Activated naive CD4-positive, alpha-beta T cell treated with anti-CD3 and anti-CD28 coated beads, Interleukin-2, amount 50 U/mL, for 72 hours (primary cell): ENCODE measurements around the gene LRRTM4. TPM values are rescaled to one million over a fixed set of nuclear protein-coding genes. Genes with fewer than 3 reads are reported as not detected.
"Not testable (repeated sequence)": the region's sequence is repeated elsewhere in the genome, so short reads cannot be mapped to it uniquely, and the experiment has no call there.

Source experiments
- ATAC-seq, 2 donors: fragments of 150-1000 bp; cut with Tn5 transposase; 2 replicates each; pipeline ENCODE4 v1.10.0; 2021; ENCODE audit warnings: mild to moderate bottlenecking in 2 of 2, moderate library complexity in 2 of 2
- DNase-seq, 2 donors: peaks; one replicate each; pipeline ENCODE4 v3.0.0; 2021 to 2022; ENCODE audit warnings: low spot score in 2 of 2
- H3K27ac Mint-ChIP-seq, 2 donors: one replicate each; pipeline ENCODE4 v1.8.0; 2022; ENCODE audit warnings: mild to moderate bottlenecking in 2 of 2, mixed read lengths in 2 of 2
- H3K36me3 Mint-ChIP-seq, 2 donors: one replicate each; pipeline ENCODE4 v1.8.0; 2022; ENCODE audit warnings: mixed read lengths in 2 of 2
- H3K9me3 Mint-ChIP-seq, 2 donors: one replicate each; pipeline ENCODE4 v1.8.0; 2022; ENCODE audit warnings: mixed read lengths in 2 of 2
- total RNA-seq, 2 donors: library from RNA; stranded (reverse); gene quantifications; one replicate each; pipeline ENCODE4 v1.2.3, GENCODE V29; 2022

Gene LRRTM4
- total RNA-seq, 2 donors from 2014 or later = not detected

GRCh38 chr2:77095525-77095924 is 426.7 kb downstream of the LRRTM4 start:
- DNase-seq, H3K27ac Mint-ChIP-seq, H3K36me3 Mint-ChIP-seq, ATAC-seq: not testable (repeated sequence)
- H3K9me3 Mint-ChIP-seq = peaks cover 14 to 16% of the 10 kb centered on the region in 2 donors

- ATAC-seq (no peak), DNase-seq (no peak)
- Mint-ChIP-seq H3K36me3 (peaks cover 0 to 7% of the 10 kb centered on the region in 2 donors), H3K9me3 (peaks cover 18% of the 10 kb centered on the region in 2 donors), H3K27ac (no peak overlapping the region)
Measured at GRCh38 chr2:77095096-77095495, 427.1 kb downstream of the LRRTM4 start.

GRCh38 chr2:77088424-77088823 is 433.8 kb downstream of the LRRTM4 start:
- peaks cover 10 to 15% of the 10 kb centered on the region in 2 donors for H3K36me3 Mint-ChIP-seq
- peaks cover 29 to 30% of the 10 kb centered on the region in 2 donors for H3K9me3 Mint-ChIP-seq
- ATAC-seq, DNase-seq, H3K27ac Mint-ChIP-seq: not testable (repeated sequence)

GRCh38 chr2:77087987-77088414 is 434.2 kb downstream of the LRRTM4 start:
- peaks cover 26% of the 10 kb centered on the region in 2 donors for H3K9me3 Mint-ChIP-seq
- ATAC-seq (no peak), DNase-seq (no peak)
- no peak overlapping the region for H3K27ac Mint-ChIP-seq
- H3K36me3 Mint-ChIP-seq = peaks cover 10 to 15% of the 10 kb centered on the region in 2 donors

- DNase-seq = no peak
- H3K27ac Mint-ChIP-seq = no peak overlapping the region
- H3K36me3 Mint-ChIP-seq = peaks cover 10 to 15% of the 10 kb centered on the region in 2 donors
- ATAC-seq = no peak
- H3K9me3 Mint-ChIP-seq = peaks cover 20% of the 10 kb centered on the region in 2 donors
Measured at GRCh38 chr2:77086478-77086877, 435.7 kb downstream of the LRRTM4 start.

GRCh38 chr2:77086051-77086450 is 436.1 kb downstream of the LRRTM4 start:
- ATAC-seq = no peak
- Mint-ChIP-seq H3K36me3 (peaks cover 10 to 15% of the 10 kb centered on the region in 2 donors), H3K27ac (no peak overlapping the region)

GRCh38 chr2:77085561-77085960 is 436.6 kb downstream of the LRRTM4 start:
- no peak overlapping the region for H3K27ac Mint-ChIP-seq
- H3K36me3 Mint-ChIP-seq = peaks cover 10 to 13% of the 10 kb centered on the region in 2 donors
- no peak for DNase-seq
- ATAC-seq = no peak
- H3K9me3 Mint-ChIP-seq = peaks cover 24 to 26% of the 10 kb centered on the region in 2 donors

More at GRCh38 chr2:77086051-77086450, 436.1 kb downstream of the LRRTM4 start:
- H3K9me3 Mint-ChIP-seq = peaks cover 20 to 21% of the 10 kb centered on the region in 2 donors
- no peak for DNase-seq

- H3K36me3 Mint-ChIP-seq = no peaks in the 10 kb centered on the region
- no peak for DNase-seq
- ATAC-seq = no peak
- no peak overlapping the region for H3K27ac Mint-ChIP-seq
- H3K9me3 Mint-ChIP-seq = peaks cover 13 to 15% of the 10 kb centered on the region in 2 donors
Measured at GRCh38 chr2:77081597-77081996, 440.6 kb downstream of the LRRTM4 start.

- no peak for DNase-seq
- no peak overlapping the region for H3K27ac Mint-ChIP-seq
- no peak for ATAC-seq
- no peaks in the 10 kb centered on the region for H3K36me3 Mint-ChIP-seq
- peaks cover 9 to 24% of the 10 kb centered on the region in 2 donors for H3K9me3 Mint-ChIP-seq
Measured at GRCh38 chr2:77064324-77064723, 457.9 kb downstream of the LRRTM4 start.

- H3K36me3 Mint-ChIP-seq = no peaks in the 10 kb centered on the region
- ATAC-seq = no peak
- no peak for DNase-seq
- no peaks in the 10 kb centered on the region for H3K9me3 Mint-ChIP-seq
- H3K27ac Mint-ChIP-seq = no peak overlapping the region
Measured at GRCh38 chr2:77054938-77055337, 467.2 kb downstream of the LRRTM4 start.

- Mint-ChIP-seq H3K9me3 (peaks cover 24 to 29% of the 10 kb centered on the region in 2 donors), H3K27ac (no peak overlapping the region), H3K36me3 (no peaks in the 10 kb centered on the region)
- ATAC-seq (no peak), DNase-seq (no peak)
Measured at GRCh38 chr2:77046339-77046738, 475.8 kb downstream of the LRRTM4 start.

GRCh38 chr2:77045456-77045855 is 476.7 kb downstream of the LRRTM4 start:
- H3K27ac Mint-ChIP-seq, DNase-seq, ATAC-seq, H3K36me3 Mint-ChIP-seq: not testable (repeated sequence)
- H3K9me3 Mint-ChIP-seq = peaks cover 28 to 34% of the 10 kb centered on the region in 2 donors

- H3K27ac Mint-ChIP-seq = no peak overlapping the region
- no peaks in the 10 kb centered on the region for H3K36me3 Mint-ChIP-seq
- ATAC-seq (no peak), DNase-seq (no peak)
- peaks cover 10 to 15% of the 10 kb centered on the region in 2 donors for H3K9me3 Mint-ChIP-seq
Measured at GRCh38 chr2:77034445-77034844, 487.7 kb downstream of the LRRTM4 start.

- not testable (repeated sequence) for DNase-seq, ATAC-seq, H3K27ac Mint-ChIP-seq, H3K36me3 Mint-ChIP-seq
- H3K9me3 Mint-ChIP-seq = peaks cover 22 to 27% of the 10 kb centered on the region in 2 donors
Measured at GRCh38 chr2:77029237-77029636, 492.9 kb downstream of the LRRTM4 start.

- DNase-seq (no peak), ATAC-seq (no peak)
- Mint-ChIP-seq H3K9me3 (peaks cover 27 to 34% of the 10 kb centered on the region in 2 donors), H3K36me3 (peaks cover 0 to 7% of the 10 kb centered on the region in 2 donors), H3K27ac (no peak overlapping the region)
Measured at GRCh38 chr2:77028032-77028600, 494.1 kb downstream of the LRRTM4 start.

GRCh38 chr2:77025714-77026113 is 496.5 kb downstream of the LRRTM4 start:
- no peak for DNase-seq
- Mint-ChIP-seq H3K9me3 (peaks cover 19 to 33% of the 10 kb centered on the region in 2 donors), H3K27ac (no peak overlapping the region), H3K36me3 (peaks cover 0 to 7% of the 10 kb centered on the region in 2 donors)
- ATAC-seq = no peak

GRCh38 chr2:77021161-77021560 is 501.0 kb downstream of the LRRTM4 start:
- Mint-ChIP-seq H3K36me3 (peaks cover 0 to 7% of the 10 kb centered on the region in 2 donors), H3K9me3 (peaks cover 12 to 19% of the 10 kb centered on the region in 2 donors), H3K27ac (no peak overlapping the region)
- ATAC-seq (no peak), DNase-seq (no peak)

GRCh38 chr2:77018219-77018618 is 504.0 kb downstream of the LRRTM4 start:
- H3K36me3 Mint-ChIP-seq = no peaks in the 10 kb centered on the region
- H3K9me3 Mint-ChIP-seq = peaks cover 8% of the 10 kb centered on the region in 2 donors
- H3K27ac Mint-ChIP-seq = no peak overlapping the region
- DNase-seq (no peak), ATAC-seq (no peak)
